ENCODE measurements around the gene PTPRN2.

Gene PTPRN2

GRCh38 chr7:158229945-158230344 is 357.7 kb downstream of the PTPRN2 start:
- no CpG with 5 or more reads among the region's 1 CpG for WGBS (ENCODE audit: extremely low coverage, insufficient coverage, low lambda C conversion rate)
- no peak overlapping the region for H3K56ac ChIP-seq (ENCODE audit: low read length)
- no peak overlapping the region for H3K4me3 ChIP-seq (ENCODE audit: low read length)

GRCh38 chr7:158228986-158229385 is 358.6 kb downstream of the PTPRN2 start:
- Histone ChIP-seq H3K27ac (ENCODE audit: low read depth, low read length) (no peak overlapping the region), H3K4me2 (ENCODE audit: low read length) (no peak overlapping the region), H3K4me1 (ENCODE audit: control insufficient read depth, low read depth, low read length) (no peaks in the 10 kb centered on the region), H3K9ac (ENCODE audit: low read length) (no peak overlapping the region), H3K4ac (ENCODE audit: low read depth, low read length) (no peak overlapping the region), H3K79me1 (ENCODE audit: low read length) (no peaks in the 10 kb centered on the region), H2BK120ac (ENCODE audit: low read depth, low read length) (no peak overlapping the region), H2AK5ac (ENCODE audit: low read length) (no peak overlapping the region), H3K27me3 (ENCODE audit: insufficient read depth, low read length, poor library complexity) (no peaks in the 10 kb centered on the region), H2BK5ac (ENCODE audit: low read length) (no peak overlapping the region), H4K5ac (ENCODE audit: low read length) (no peak overlapping the region), H2BK15ac (replicated peaks; ENCODE audit: low read depth) (no peak overlapping the region), H3K79me2 (ENCODE audit: control insufficient read depth, insufficient read depth, low read length) (no peaks in the 10 kb centered on the region), H3K4me3 (ENCODE audit: low read length) (no peak overlapping the region), H3K23ac (ENCODE audit: low read length) (no peak overlapping the region), H3K36me3 (ENCODE audit: control insufficient read depth, insufficient read depth, low read length) (no peaks in the 10 kb centered on the region), H3K56ac (ENCODE audit: low read length) (no peak overlapping the region), H4K8ac (ENCODE audit: low read depth, low read length) (no peak overlapping the region), H3K18ac (ENCODE audit: low read length) (no peak overlapping the region)
- DNase-seq = peak; percentile 74
- no CpG with 5 or more reads among the region's 2 CpGs for WGBS (ENCODE audit: extremely low coverage, insufficient coverage, low lambda C conversion rate)

More at GRCh38 chr7:158229945-158230344, 357.7 kb downstream of the PTPRN2 start:
- Histone ChIP-seq H3K79me2 (ENCODE audit: control insufficient read depth, insufficient read depth, low read length) (no peaks in the 10 kb centered on the region), H2BK120ac (ENCODE audit: low read depth, low read length) (no peak overlapping the region), H3K36me3 (ENCODE audit: control insufficient read depth, insufficient read depth, low read length) (no peaks in the 10 kb centered on the region), H3K18ac (ENCODE audit: low read length) (no peak overlapping the region), H2BK5ac (ENCODE audit: low read length) (no peak overlapping the region), H4K5ac (ENCODE audit: low read length) (no peak overlapping the region), H2AK5ac (ENCODE audit: low read length) (no peak overlapping the region), H3K27ac (ENCODE audit: low read depth, low read length) (no peak overlapping the region), H3K79me1 (ENCODE audit: low read length) (no peaks in the 10 kb centered on the region), H3K23ac (ENCODE audit: low read length) (no peak overlapping the region), H3K4me1 (ENCODE audit: control insufficient read depth, low read depth, low read length) (no peaks in the 10 kb centered on the region), H4K8ac (ENCODE audit: low read depth, low read length) (no peak overlapping the region), H3K4me2 (ENCODE audit: low read length) (no peak overlapping the region), H3K9ac (ENCODE audit: low read length) (no peak overlapping the region), H3K27me3 (ENCODE audit: insufficient read depth, low read length, poor library complexity) (no peaks in the 10 kb centered on the region), H3K4ac (ENCODE audit: low read depth, low read length) (no peak overlapping the region), H2BK15ac (replicated peaks; ENCODE audit: low read depth) (no peak overlapping the region)
- DNase-seq = no peak

GRCh38 chr7:158228131-158228530 is 359.5 kb downstream of the PTPRN2 start:
- Histone ChIP-seq H4K5ac (ENCODE audit: low read length) (no peak overlapping the region), H3K79me2 (ENCODE audit: control insufficient read depth, insufficient read depth, low read length) (no peaks in the 10 kb centered on the region), H3K4me1 (ENCODE audit: control insufficient read depth, low read depth, low read length) (no peaks in the 10 kb centered on the region), H2AK5ac (ENCODE audit: low read length) (no peak overlapping the region), H3K4me3 (ENCODE audit: low read length) (no peak overlapping the region), H4K8ac (ENCODE audit: low read depth, low read length) (no peak overlapping the region), H3K18ac (ENCODE audit: low read length) (no peak overlapping the region), H3K27me3 (ENCODE audit: insufficient read depth, low read length, poor library complexity) (no peaks in the 10 kb centered on the region), H2BK15ac (replicated peaks; ENCODE audit: low read depth) (no peak overlapping the region), H3K79me1 (ENCODE audit: low read length) (no peaks in the 10 kb centered on the region), H3K23ac (ENCODE audit: low read length) (no peak overlapping the region), H3K4me2 (ENCODE audit: low read length) (no peak overlapping the region), H3K9ac (ENCODE audit: low read length) (no peak overlapping the region), H3K27ac (ENCODE audit: low read depth, low read length) (no peak overlapping the region), H2BK5ac (ENCODE audit: low read length) (no peak overlapping the region), H2BK120ac (ENCODE audit: low read depth, low read length) (no peak overlapping the region), H3K36me3 (ENCODE audit: control insufficient read depth, insufficient read depth, low read length) (no peaks in the 10 kb centered on the region), H3K56ac (ENCODE audit: low read length) (no peak overlapping the region), H3K4ac (ENCODE audit: low read depth, low read length) (no peak overlapping the region)
- peak; percentile 1 for DNase-seq
- no CpG with 5 or more reads among the region's 1 CpG for WGBS (ENCODE audit: extremely low coverage, insufficient coverage, low lambda C conversion rate)

- Histone ChIP-seq H3K23ac (ENCODE audit: low read length) (no peak overlapping the region), H4K5ac (ENCODE audit: low read length) (no peak overlapping the region), H3K27ac (ENCODE audit: low read depth, low read length) (no peak overlapping the region), H3K18ac (ENCODE audit: low read length) (no peak overlapping the region), H3K4me2 (ENCODE audit: low read length) (no peak overlapping the region), H2BK15ac (replicated peaks; ENCODE audit: low read depth) (no peak overlapping the region), H3K4me3 (ENCODE audit: low read length) (no peak overlapping the region), H2BK5ac (ENCODE audit: low read length) (no peak overlapping the region), H3K56ac (ENCODE audit: low read length) (no peak overlapping the region), H2BK120ac (ENCODE audit: low read depth, low read length) (no peak overlapping the region), H3K4ac (ENCODE audit: low read depth, low read length) (no peak overlapping the region), H3K79me1 (ENCODE audit: low read length) (no peaks in the 10 kb centered on the region), H3K36me3 (ENCODE audit: control insufficient read depth, insufficient read depth, low read length) (no peaks in the 10 kb centered on the region), H3K27me3 (ENCODE audit: insufficient read depth, low read length, poor library complexity) (no peaks in the 10 kb centered on the region), H3K79me2 (ENCODE audit: control insufficient read depth, insufficient read depth, low read length) (no peaks in the 10 kb centered on the region), H3K4me1 (ENCODE audit: control insufficient read depth, low read depth, low read length) (no peaks in the 10 kb centered on the region), H2AK5ac (ENCODE audit: low read length) (no peak overlapping the region), H4K8ac (ENCODE audit: low read depth, low read length) (no peak overlapping the region), H3K9ac (ENCODE audit: low read length) (no peak overlapping the region)
- no CpG with 5 or more reads among the region's 13 CpGs for WGBS (ENCODE audit: extremely low coverage, insufficient coverage, low lambda C conversion rate)
- peak; percentile 1 for DNase-seq
These were observed 360.2 kb downstream of the PTPRN2 start for GRCh38 chr7:158227258-158227984.

- H3K23ac ChIP-seq (ENCODE audit: low read length) = no peak overlapping the region
- no peak overlapping the region for H3K4me2 ChIP-seq (ENCODE audit: low read length)
- no peak overlapping the region for H3K27ac ChIP-seq (ENCODE audit: low read depth, low read length)
These were observed 371.4 kb downstream of the PTPRN2 start for GRCh38 chr7:158216198-158216597.

DNA sequence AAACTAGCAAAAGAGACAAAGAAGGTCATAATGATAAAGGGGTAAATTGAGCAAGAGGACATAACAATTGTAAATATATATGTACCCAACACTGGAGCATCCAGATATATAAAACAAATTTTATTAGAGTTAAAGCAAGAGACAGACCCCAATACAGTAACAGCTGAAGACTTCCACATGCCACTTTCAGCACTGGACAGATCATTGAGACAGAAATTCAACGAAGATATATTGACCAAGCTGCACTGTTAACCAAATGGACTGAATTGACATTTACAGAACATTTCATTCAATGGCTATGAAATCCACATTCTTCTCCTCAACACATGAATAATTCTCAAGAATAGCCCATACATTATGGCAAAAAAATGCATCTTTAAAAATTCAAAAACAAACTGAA is 378.2 kb downstream of the PTPRN2 start:
- DNase-seq = no peak
- no peak overlapping the region for H3K9ac ChIP-seq (ENCODE audit: low read length)
- WGBS (ENCODE audit: extremely low coverage, insufficient coverage, low lambda C conversion rate) = no CpG with 5 or more reads among the region's 1 CpG
- no peak overlapping the region for H4K5ac ChIP-seq (ENCODE audit: low read length)
- H3K79me2 ChIP-seq (ENCODE audit: control insufficient read depth, insufficient read depth, low read length) = no peaks in the 10 kb centered on the region
- no peak overlapping the region for H2BK120ac ChIP-seq (ENCODE audit: low read depth, low read length)
- H3K79me1 ChIP-seq (ENCODE audit: low read length) = no peaks in the 10 kb centered on the region
- H3K36me3 ChIP-seq (ENCODE audit: control insufficient read depth, insufficient read depth, low read length) = no peaks in the 10 kb centered on the region
- no peak overlapping the region for H2AK5ac ChIP-seq (ENCODE audit: low read length)
- H3K4me1 ChIP-seq (ENCODE audit: control insufficient read depth, low read depth, low read length) = no peaks in the 10 kb centered on the region
- H3K23ac ChIP-seq (ENCODE audit: low read length) = no peak overlapping the region
- H3K56ac ChIP-seq (ENCODE audit: low read length) = no peak overlapping the region
- H3K4me2 ChIP-seq (ENCODE audit: low read length) = no peak overlapping the region
- no peak overlapping the region for H3K18ac ChIP-seq (ENCODE audit: low read length)
- no peak overlapping the region for H2BK5ac ChIP-seq (ENCODE audit: low read length)
- H3K27me3 ChIP-seq (ENCODE audit: insufficient read depth, low read length, poor library complexity) = no peaks in the 10 kb centered on the region
- H4K8ac ChIP-seq (ENCODE audit: low read depth, low read length) = no peak overlapping the region
- H3K4me3 ChIP-seq (ENCODE audit: low read length) = no peak overlapping the region
- H2BK15ac ChIP-seq (replicated peaks; ENCODE audit: low read depth) = no peak overlapping the region
- no peak overlapping the region for H3K27ac ChIP-seq (ENCODE audit: low read depth, low read length)
- H3K4ac ChIP-seq (ENCODE audit: low read depth, low read length) = no peak overlapping the region

More at GRCh38 chr7:158216198-158216597, 371.4 kb downstream of the PTPRN2 start:
- no peaks in the 10 kb centered on the region for H3K36me3 ChIP-seq (ENCODE audit: control insufficient read depth, insufficient read depth, low read length)
- DNase-seq = no peak
- H2BK5ac ChIP-seq (ENCODE audit: low read length) = no peak overlapping the region
- H4K5ac ChIP-seq (ENCODE audit: low read length) = no peak overlapping the region
- H2AK5ac ChIP-seq (ENCODE audit: low read length) = no peak overlapping the region
- H3K9ac ChIP-seq (ENCODE audit: low read length) = no peak overlapping the region
- H2BK15ac ChIP-seq (replicated peaks; ENCODE audit: low read depth) = no peak overlapping the region
- H4K8ac ChIP-seq (ENCODE audit: low read depth, low read length) = no peak overlapping the region
- no peak overlapping the region for H3K4me3 ChIP-seq (ENCODE audit: low read length)
- no peak overlapping the region for H3K18ac ChIP-seq (ENCODE audit: low read length)
- no peaks in the 10 kb centered on the region for H3K4me1 ChIP-seq (ENCODE audit: control insufficient read depth, low read depth, low read length)
- H3K27me3 ChIP-seq (ENCODE audit: insufficient read depth, low read length, poor library complexity) = no peaks in the 10 kb centered on the region
- no peaks in the 10 kb centered on the region for H3K79me1 ChIP-seq (ENCODE audit: low read length)
- H3K4ac ChIP-seq (ENCODE audit: low read depth, low read length) = no peak overlapping the region
- H2BK120ac ChIP-seq (ENCODE audit: low read depth, low read length) = no peak overlapping the region
- no peaks in the 10 kb centered on the region for H3K79me2 ChIP-seq (ENCODE audit: control insufficient read depth, insufficient read depth, low read length)
- no peak overlapping the region for H3K56ac ChIP-seq (ENCODE audit: low read length)
